ENCODE data around the gene POLH.

The POLH gene

DNA sequence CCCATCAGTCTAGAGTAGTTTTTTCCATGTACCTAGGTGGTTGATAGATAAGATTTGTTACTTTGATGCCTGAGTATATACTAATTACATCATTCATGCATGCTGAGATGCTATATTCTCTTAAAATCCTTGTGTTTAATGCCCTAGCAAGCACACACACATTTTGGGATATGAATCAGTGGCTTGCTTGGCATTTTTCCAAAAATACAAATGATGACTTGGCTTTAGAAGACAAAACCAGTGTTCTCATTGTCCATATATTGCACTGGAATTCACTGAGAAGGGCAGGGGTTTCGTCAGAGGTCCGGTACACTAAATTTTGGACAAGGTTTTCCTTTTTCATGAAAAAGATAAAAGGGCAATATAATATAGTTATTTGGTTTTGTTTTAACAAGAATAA is 28.2 kb downstream of the POLH start:
- DNase-seq (ENCODE audit: low read depth in 1 of 2, low spot score in 1 of 2) = no peak

DNA sequence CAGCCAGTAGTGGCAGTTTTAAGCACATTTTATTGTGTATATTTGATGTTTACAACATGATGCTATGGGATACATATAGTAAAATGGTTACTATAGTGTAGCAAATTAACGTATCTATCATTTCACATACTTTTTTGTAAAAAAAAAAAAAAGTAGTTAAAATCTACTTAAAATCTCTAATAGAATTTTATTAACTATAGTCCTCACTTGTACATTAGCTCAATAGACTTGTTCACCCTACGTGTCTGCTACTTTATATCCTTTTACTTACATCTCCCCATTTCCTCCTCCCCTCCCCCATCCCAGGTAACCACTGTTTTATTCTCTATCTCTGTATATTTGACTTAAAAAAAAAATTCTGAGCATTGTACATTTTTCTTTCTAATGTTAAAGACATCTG is 30.0 kb downstream of the POLH start:
- DNase-seq (ENCODE audit: low read depth in 1 of 2, low spot score in 1 of 2) = no peak

DNA sequence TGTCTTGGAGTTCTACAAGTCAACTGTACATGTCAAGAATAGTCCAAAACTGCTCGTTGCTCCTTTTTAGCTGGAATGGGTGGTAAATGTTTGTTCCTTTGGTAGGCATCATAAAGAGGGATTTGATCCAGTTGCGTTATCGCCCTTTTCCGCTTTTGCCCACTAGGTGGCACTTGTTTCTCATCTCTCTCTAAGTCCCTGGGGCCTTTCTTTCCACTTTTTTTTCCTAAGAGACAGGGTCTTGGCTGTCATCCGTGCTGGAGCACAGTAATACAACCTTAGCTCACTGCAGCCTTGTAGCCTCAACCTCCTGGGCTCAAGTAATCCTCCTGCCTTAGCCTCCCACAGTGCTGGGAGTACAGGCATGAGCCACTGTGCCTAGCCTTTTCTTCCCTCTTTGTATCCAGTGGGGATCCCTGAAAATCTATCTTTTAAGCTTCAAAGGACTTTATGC is 32.4 kb downstream of the POLH start:
- DNase-seq (ENCODE audit: low read depth in 1 of 2, low spot score in 1 of 2) = peak; percentile 20 to 30

DNA sequence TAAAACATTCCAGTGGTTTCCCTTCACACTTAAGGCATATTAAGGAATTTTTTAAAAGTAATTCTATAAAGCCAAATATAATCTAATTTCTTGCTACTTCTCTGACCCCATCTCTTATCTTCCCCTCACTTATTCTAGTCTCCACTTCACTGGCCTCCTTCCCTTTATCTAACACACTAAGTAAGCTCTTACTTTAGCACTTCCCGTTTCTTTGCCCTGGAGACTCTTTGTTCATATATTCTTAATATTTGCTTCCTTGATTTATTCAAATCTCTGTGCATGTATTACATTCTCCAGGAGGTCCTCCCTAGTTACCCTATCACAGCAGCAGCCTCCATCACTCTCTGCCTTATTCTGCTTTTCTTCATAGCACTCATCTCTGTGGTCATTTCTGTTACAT is 32.8 kb downstream of the POLH start:
- DNase-seq (ENCODE audit: low read depth in 1 of 2, low spot score in 1 of 2) = no peak

DNA sequence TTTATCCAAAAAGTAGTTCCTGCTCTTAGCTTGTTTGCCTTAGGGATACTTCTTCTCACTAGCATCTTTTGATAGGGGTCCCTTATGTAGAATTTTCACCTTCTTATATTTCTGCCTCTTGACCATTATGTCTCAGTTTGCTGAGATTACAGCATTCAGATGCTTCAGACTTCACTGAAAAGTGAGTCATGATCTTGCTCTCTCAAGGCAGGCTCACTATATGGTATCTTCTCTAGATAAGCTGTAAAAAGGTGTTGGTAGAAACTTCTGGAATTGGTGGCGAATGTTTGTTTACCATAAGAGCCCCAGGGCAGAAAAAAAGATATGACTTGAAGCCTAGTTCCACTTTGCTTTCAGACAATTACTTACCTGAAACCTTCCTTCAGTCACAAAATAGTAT is 33.4 kb downstream of the POLH start:
- DNase-seq (ENCODE audit: low read depth in 1 of 2, low spot score in 1 of 2) = no peak

DNA sequence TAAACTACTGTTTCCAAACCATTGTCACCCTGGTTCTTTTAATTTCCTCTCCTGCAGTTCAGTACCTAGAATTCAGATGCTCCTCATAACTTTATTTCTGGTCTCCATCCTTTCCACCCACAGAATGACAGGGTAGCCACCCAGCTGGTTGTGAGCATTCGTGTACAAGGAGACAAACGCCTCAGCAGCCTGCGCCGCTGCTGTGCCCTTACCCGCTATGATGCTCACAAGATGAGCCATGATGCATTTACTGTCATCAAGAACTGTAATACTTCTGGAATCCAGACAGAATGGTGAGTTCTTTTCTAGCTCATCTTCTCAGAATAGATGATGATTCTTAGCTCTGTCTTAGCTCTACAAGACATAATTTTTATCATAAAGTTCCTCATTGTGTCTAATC is 34.4 kb downstream of the POLH start:
- DNase-seq (ENCODE audit: low read depth in 1 of 2, low spot score in 1 of 2) = no peak

DNA sequence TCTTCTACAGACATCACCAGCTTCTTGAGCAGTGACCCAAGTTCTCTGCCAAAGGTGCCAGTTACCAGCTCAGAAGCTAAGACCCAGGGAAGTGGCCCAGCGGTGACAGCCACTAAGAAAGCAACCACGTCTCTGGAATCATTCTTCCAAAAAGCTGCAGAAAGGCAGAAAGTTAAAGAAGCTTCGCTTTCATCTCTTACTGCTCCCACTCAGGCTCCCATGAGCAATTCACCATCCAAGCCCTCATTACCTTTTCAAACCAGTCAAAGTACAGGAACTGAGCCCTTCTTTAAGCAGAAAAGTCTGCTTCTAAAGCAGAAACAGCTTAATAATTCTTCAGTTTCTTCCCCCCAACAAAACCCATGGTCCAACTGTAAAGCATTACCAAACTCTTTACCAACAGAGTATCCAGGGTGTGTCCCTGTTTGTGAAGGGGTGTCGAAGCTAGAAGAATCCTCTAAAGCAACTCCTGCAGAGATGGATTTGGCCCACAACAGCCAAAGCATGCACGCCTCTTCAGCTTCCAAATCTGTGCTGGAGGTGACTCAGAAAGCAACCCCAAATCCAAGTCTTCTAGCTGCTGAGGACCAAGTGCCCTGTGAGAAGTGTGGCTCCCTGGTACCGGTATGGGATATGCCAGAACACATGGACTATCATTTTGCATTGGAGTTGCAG is 37.9 kb downstream of the POLH start:
- DNase-seq (ENCODE audit: low read depth in 1 of 2, low spot score in 1 of 2) = no peak

DNA sequence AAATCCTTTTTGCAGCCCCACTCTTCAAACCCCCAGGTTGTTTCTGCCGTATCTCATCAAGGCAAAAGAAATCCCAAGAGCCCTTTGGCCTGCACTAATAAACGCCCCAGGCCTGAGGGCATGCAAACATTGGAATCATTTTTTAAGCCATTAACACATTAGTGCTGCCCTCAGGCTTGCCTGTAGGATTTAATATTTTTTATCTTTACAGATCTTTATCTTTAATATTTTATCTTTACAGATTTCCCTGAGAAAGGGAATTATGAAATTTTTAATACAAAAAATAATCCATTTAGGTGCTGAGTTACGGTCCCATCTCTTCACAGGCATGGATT is 38.4 kb downstream of the POLH start:
- DNase-seq (ENCODE audit: low read depth in 1 of 2, low spot score in 1 of 2) = no peak

DNA sequence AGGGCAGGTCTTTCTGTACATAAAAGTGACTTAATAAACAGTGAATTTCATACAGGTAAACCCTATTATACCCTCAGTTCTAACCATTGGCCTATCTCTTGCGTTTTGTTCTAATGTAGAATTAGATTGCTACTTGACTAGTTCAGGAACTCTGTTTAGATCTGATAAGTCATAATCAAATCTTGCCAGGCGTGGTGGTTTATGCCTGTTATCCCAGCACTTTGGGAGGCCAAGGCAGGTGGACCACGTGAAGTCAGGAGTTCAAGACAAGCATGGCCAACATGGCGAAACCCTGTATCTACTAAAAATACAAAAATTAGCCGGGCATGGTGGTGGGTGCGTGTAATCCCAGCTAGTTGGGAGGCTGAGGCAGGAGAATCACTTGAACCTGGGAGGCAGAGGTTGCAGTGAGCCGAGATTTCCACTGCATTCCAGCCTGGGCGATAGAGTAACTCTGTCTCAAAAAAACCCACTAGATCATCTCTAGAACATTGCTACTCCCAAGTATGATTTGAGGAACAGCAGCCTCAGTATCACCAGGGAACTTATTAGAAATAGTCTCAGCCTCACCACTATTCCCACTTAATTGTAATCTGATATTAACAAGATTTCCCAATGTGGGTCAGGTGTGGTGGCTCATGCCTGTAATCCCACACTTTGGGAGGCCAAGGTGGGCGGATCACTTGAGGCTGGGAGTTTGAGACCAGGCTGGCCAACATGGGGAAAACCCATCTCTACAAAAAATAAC is 40.9 kb downstream of the POLH start:
- DNase-seq (ENCODE audit: low read depth in 1 of 2, low spot score in 1 of 2) = no peak

DNA sequence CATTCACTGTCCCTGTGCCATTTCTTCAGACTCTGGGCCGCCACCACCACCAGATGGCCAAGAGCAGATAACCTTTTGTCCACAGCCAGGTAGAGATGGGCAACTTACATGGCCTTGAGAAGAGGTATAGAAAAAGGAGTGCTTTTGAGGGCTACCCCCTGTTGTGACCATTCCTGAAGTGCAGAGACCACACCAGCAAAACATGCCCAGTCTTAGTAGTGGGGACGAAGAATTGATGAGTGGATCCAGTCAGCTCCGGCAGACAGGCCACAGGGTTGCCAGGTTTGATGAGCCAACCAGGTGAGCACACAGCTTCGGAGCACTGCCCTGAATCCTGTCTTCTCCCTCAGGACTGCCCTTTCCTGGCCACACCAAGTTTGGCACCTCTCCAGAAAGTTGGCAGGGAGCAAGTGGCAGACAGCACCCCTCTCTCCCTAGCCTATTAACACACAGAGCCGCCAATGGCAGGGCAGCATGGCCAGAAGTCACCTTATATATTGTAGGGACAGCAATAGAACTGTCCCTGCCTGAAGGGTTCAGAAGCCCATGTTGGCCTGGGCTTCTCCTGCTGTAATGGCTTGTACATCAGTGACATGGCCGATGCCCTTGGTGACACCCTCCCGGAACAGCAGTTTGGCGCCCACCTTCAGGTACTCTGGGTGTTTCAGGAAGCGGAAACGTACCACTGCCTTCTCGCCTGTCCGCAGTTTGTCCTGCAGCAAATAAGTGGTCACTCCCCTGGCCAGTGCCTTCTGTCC is 45.3 kb downstream of the POLH start:
- DNase-seq (ENCODE audit: low read depth in 1 of 2, low spot score in 1 of 2) = no peak

DNA sequence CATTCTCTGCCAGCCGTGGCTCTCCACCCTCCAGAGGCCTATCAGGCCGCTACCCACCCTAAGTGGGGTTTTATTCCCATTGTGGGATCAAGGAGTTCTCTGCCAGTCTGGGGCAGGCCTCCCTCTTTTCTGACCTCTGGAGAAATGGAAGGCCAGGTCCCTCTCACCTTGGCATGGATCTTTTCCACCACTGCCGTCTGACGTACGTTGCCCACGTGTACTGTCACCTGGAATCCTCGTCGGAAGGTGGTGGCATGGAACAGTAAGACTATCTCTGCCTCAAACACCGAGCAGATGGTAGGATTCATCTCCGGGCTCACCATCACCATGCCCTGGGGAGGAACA is 45.8 kb downstream of the POLH start:
- DNase-seq (ENCODE audit: low read depth in 1 of 2, low spot score in 1 of 2) = no peak

DNA sequence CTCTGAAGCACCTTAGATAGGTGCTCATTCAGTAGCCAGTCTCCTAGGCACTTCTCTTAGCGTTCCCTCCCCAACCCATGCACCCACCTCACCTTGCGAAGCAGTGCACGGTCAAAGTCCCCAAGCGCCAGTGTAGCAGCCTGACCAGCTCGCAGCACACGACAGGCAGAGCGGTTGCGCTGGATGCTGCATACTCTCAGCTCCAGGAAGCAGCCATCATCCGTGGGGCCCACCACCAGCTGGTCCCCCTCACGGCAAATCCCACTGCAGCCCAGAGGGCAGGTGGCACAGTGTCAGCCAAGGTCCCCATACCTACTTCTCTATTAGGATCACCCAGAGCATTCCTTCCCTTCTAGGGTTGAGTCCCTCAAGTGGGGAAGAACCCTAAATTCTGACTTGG is 46.6 kb downstream of the POLH start:
- DNase-seq (ENCODE audit: low read depth in 1 of 2, low spot score in 1 of 2) = no peak

DNA sequence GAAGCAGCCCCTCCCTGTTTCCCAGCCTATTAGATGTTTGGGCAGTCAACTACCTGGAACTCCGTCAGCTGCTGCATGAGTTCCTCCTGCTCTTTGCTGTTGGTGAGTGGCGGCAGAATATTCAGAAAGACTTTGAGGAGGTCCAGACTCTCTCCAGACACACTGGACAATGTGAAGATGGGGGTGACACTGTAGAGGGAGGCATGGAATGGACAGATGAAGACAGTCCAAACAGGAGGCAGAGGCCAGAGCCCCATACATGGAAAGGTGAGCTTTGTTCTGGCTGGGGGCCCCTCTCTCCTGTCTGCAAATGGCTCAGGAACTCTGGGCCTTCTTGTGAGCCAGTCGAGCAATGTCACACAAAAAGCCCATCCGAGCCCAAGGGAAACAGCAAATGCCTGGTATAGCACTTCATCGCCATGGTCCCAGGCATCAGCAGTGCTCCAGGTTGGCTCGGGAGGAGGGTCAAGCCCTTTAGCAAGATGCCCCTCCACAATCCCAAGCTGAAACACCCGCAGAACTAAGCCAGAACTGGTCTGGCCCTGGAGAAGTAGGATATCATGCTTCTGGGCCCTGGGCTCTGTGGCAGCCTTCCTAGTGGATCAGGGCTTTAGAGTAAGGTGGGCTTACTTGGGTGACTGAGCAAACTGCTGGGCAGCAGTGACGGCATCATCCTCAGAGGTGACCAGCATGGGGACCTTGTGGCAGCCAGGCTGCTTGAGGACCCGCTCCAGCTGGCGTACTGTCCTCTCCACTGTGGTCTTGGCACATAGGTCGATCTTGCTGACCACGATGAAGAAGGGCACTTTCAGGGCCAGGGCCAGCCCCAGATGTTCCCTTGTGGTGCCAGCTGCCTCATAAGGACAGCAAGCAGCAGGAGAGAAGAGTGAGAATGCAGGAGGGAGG is 48.1 kb downstream of the POLH start:
- no peak for DNase-seq (ENCODE audit: low read depth in 1 of 2, low spot score in 1 of 2)

DNA sequence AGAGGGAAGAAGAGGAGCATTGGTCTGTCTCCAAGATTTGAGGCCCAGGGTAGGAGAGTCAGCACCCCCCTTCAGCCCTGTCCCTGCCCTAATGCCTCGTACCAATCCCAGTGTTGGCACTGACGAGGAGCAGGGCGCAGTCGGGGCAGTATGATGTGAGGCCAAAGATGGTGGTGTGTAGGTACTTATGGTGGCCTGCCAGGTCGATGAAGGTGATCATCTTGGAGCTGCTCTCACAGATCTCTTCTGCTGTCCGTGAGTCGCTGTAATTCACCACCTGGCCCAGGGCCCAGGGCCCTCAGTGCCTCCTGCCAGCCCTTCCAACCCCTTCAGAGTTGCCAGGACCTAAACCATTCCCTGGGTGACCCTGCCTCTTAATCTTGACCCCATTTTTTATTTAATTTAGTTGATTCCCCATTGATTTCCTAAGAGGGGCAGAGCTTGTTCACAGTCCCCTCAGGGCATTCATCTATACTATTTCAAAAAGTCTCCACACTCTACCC is 48.9 kb downstream of the POLH start:
- DNase-seq (ENCODE audit: low read depth in 1 of 2, low spot score in 1 of 2) = no peak

DNA sequence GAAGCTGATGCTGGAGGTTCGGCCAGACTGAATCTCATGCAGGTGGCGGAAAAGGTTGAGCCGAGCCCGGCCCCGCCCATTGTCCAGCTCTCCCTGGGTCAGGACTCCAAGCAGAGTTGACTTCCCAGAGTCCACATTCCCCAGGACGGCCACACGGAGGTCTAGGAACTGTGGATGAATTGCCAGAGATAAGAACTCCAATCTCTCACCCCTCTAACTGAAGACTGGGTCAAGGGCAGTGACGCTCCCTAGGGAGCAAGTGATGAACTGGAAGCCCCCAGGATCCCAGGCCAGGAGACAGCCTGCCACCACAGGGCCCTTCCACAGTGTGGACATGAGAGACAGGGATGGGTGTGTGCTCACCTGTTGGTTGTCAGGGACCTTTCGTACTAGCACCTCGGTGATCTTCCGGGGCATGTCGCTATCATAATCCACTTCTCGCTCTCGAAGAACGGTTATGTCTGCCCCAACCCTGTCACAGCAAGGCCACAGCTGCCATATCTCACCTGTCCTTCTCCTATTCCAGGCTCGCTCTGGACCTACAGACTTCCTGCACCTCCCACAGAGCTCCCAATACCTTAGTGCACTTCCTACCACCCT is 49.5 kb downstream of the POLH start:
- no peak for DNase-seq (ENCODE audit: low read depth in 1 of 2, low spot score in 1 of 2)

DNA sequence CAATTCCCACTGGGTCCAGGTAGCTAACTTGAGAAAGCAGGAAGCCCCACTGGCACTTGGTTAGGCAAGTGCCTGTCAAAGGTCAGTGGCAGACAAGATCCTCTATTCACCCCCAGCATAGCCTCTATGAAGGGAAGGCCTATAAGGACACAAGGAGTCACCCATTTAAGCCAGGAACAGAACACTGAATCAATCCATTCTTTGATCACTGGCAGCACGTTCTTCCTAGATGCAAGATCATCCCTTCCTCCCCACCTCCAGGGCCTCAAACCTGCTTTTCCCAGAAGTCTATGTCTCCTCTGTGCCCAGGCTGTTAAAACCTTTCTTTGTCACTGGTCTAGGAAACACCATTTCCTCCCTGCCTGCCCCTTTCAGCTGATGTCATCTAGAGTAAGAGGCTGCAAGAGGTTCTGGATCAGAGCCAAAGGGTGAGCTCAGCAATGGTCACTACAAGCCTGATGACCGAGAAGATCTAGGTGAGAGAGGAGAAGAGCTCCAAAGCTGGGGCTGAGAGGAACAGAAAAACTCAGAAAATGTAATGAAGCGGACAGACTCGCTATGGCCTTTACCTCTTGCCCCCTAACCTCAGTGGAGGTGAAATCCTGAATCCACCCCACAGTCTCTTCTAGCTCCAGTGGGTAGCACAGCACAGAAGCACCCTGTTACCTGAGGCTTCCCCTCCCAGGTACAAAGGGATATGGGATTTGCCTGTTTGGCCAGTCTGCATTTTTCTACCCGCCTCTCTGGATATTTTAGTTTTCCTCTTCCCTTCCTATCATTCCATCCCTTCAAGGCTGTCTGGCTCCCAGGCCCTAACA is 51.2 kb downstream of the POLH start:
- DNase-seq (ENCODE audit: low read depth in 1 of 2, low spot score in 1 of 2) = no peak

DNA sequence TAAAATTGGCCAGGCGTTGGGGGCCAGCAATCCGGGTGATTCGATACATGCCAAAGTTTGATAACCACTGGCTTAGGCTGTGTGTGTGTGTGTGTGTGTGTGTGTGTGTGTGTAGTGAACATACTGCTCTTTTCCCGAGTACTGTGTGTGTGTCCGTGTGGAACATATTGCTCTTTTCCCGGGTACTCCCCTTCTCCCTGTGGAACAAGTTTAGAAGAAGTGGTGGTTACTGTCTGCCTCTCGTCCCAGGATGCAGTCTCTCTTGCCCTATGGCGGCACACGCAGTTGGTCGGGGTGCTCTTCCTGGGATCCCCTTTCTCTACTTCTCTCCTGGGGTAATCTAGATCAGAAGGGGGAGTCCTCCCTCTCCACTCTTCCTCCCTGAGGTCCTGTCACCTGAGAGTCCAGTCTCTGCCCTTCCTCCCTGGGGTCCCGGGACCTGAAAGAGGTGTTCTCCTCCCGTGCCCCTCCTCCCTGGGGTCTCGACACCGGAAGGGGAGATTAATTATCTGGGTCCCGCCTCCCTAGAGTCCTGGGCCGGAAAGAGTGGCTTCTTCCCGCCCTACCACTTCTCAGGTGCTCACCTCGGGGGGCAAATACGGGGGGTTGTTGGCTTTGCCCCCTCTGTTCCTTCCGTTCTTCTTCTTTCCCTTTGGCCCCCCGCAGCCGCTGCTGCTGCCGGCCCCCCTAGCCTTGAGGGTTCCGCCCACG is 52.6 kb downstream of the POLH start:
- DNase-seq (ENCODE audit: low read depth in 1 of 2, low spot score in 1 of 2) = peak; percentile 16 to 29

DNA sequence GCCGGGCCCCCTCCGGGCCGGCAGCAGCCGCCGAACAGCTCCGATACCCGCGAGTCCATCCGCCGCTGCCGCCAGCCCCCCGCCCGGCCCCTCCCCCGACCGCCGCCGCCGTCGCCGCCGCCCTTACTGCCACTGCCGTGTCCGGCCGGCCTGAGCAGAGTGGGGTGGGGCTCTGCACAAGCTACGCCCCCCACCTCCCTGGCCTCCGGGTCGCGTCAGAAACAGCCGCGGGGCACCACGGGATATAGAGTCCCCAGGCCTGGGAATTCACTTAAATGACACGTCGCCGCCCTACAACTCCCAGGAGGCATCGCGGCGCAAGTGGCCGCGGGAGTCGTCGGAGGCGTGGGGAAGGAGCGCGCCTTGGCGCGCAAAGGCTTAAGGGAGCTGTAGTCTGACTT is 53.1 kb downstream of the POLH start, which contains the start of gene GTPBP2:
Gene GTPBP2, minus strand, starts transcription at position 161 of the 401 bp plus-strand sequence. Its CDS starts 102 bp downstream, at position 59.
- peak; percentile 86 to 94 for DNase-seq (ENCODE audit: low read depth in 1 of 2, low spot score in 1 of 2)

Measured in activated T-helper 1 cell treated with anti-CD3 and anti-CD28 coated beads, Interleukin-2, amount 50 U/mL, for 16 hours (primary cell).